Upper lobe of left lung (tissue), 4 donors: ENCODE data around the gene TFB2M.

Experiments used
- CTCF ChIP-seq, 6 experiments: fragments of 450-650 bp in 4 of 6; fragments of 200-600 bp in 2 of 6; sonication (generic) in 2 of 6; IDR thresholded peaks; one replicate each; pipeline ENCODE4 v1.5.1; 2016 to 2019; ENCODE audit warnings: antibody characterized with exemption in 6 of 6
- POLR2A ChIP-seq, 4 donors: fragments of 450-650 bp; IDR thresholded peaks; one replicate each; pipeline ENCODE4 v1.5.1; 2016 to 2017; ENCODE audit warnings: antibody characterized with exemption in 4 of 4, mild to moderate bottlenecking in 2 of 4
- POLR2AphosphoS5 ChIP-seq, 2 donors: sonication (generic); formaldehyde crosslinking; IDR thresholded peaks; one replicate each; pipeline ENCODE4 v1.5.1; 2017; ENCODE audit warnings: antibody characterized with exemption in 2 of 2

GRCh38 chr1:246587032-246587431, 21.0 kb upstream of the TFB2M start:
- no peak for TF ChIP-seq CTCF (IDR thresholded peaks at IDR 0.05)
- TF ChIP-seq POLR2A (IDR thresholded peaks at IDR 0.05), result no peak
- no peak for TF ChIP-seq POLR2AphosphoS5 (IDR thresholded peaks at IDR 0.05)
